MM.1S (cell line): ENCODE measurements around the gene TMEM178B.

Experiments used
- DNase-seq: peaks from one replicate; pipeline ENCODE4 v3.0.0-alpha.2; 2015
- H2AFZ ChIP-seq: fragments of 300-600 bp; sonication (generic); 2 replicates; pipeline ENCODE4 v1.6.0; 2016; ENCODE audit warnings: antibody characterized with exemption, low read length
- H3F3A ChIP-seq: fragments of 300-600 bp; sonication (generic); 2 replicates; pipeline ENCODE4 v1.6.1; 2016; ENCODE audit warnings: mild to moderate bottlenecking, antibody characterized with exemption, low read length, moderate library complexity, mixed read lengths; ENCODE audit not compliant: insufficient read depth
- H3K27ac ChIP-seq: fragments of 300-600 bp; sonication (generic); 2 replicates; pipeline ENCODE4 v1.5.1; 2016; ENCODE audit warnings: mild to moderate bottlenecking, low read length
- H3K27me3 ChIP-seq: fragments of 300-600 bp; sonication (generic); replicated peaks from 2 replicates; pipeline ENCODE4 v1.6.0; 2016; ENCODE audit warnings: low read length; ENCODE audit not compliant: insufficient read depth
- H3K36me3 ChIP-seq: fragments of 300-600 bp; sonication (generic); replicated peaks from 2 replicates; pipeline ENCODE4 v1.6.1; 2016; ENCODE audit warnings: mild to moderate bottlenecking, low read length, mixed read lengths; ENCODE audit not compliant: insufficient read depth
- H3K4me1 ChIP-seq: fragments of 300-600 bp; sonication (generic); 2 replicates; pipeline ENCODE4 v1.6.1; 2016; ENCODE audit warnings: low read length, mixed read lengths
- H3K4me2 ChIP-seq: fragments of 300-600 bp; sonication (generic); 2 replicates; pipeline ENCODE4 v1.6.0; 2016; ENCODE audit warnings: low read depth, low read length
- H3K4me3 ChIP-seq: fragments of 300-600 bp; sonication (generic); 2 replicates; pipeline ENCODE4 v1.5.1; 2016; ENCODE audit warnings: low read length, mixed read lengths
- H3K79me2 ChIP-seq: fragments of 300-600 bp; sonication (generic); 2 replicates; pipeline ENCODE4 v1.6.1; 2016; ENCODE audit warnings: mixed run types, low read length, mixed read lengths
- H3K9ac ChIP-seq: fragments of 300-600 bp; sonication (generic); 2 replicates; pipeline ENCODE4 v1.6.1; 2016; ENCODE audit warnings: low read length, mixed read lengths
- H3K9me2 ChIP-seq: fragments of 300-600 bp; sonication (generic); replicated peaks from 2 replicates; pipeline ENCODE4 v1.6.1; 2016; ENCODE audit warnings: mild to moderate bottlenecking, low read length, mixed read lengths; ENCODE audit not compliant: insufficient read depth
- H3K9me3 ChIP-seq: fragments of 300-600 bp; sonication (generic); replicated peaks from 2 replicates; pipeline ENCODE4 v1.6.1; 2016; ENCODE audit warnings: mild to moderate bottlenecking, low read length, mixed read lengths; ENCODE audit not compliant: insufficient read depth
- H4K20me1 ChIP-seq: fragments of 300-600 bp; sonication (generic); 2 replicates; pipeline ENCODE4 v1.6.1; 2016; ENCODE audit warnings: mild to moderate bottlenecking, low read length, moderate library complexity, mixed read lengths; ENCODE audit not compliant: insufficient read depth
- EZH2 ChIP-seq: fragments of 300-600 bp; sonication (generic); optimal IDR thresholded peaks from 2 replicates; pipeline ENCODE3; 2017; ENCODE audit warnings: low read depth, mild to moderate bottlenecking, antibody characterized with exemption, low read length, mixed read lengths
- EZH2phosphoT487 ChIP-seq: fragments of 300-600 bp; sonication (generic); IDR thresholded peaks from 2 replicates; pipeline ENCODE4 v1.6.1; 2018; ENCODE audit warnings: antibody characterized with exemption, low read length
- TF ChIP-seq, protein P1 (sequence below): fragments of 300-600 bp; sonication (generic); IDR thresholded peaks from 2 replicates; pipeline ENCODE4 v1.5.1; 2016; ENCODE audit warnings: antibody characterized with exemption, low read length, mixed read lengths

Gene TMEM178B

DNA sequence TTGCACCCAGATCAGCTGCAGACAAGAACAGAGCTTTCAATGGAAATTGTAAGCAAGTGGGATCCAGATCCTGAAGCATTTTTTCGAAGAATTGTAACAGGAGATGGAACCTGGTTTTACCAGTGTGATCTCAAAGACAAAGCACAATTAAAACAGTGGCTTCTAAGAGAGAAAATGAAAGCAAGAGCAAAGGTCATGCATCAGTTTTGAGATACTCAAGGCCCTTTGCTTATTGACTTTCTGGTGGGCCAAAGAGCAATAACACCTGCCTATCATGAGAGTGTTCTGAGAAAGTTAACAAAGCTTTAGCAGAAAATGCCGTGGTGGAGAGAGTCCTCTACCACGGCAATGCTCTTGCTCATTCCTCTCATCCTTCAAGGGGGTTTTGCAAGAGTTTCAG lies 194.8 kb downstream of the TMEM178B start:
- no peak for TF ChIP-seq EZH2phosphoT487
- no peak for TF ChIP-seq EZH2
- TF ChIP-seq, protein P1, sequence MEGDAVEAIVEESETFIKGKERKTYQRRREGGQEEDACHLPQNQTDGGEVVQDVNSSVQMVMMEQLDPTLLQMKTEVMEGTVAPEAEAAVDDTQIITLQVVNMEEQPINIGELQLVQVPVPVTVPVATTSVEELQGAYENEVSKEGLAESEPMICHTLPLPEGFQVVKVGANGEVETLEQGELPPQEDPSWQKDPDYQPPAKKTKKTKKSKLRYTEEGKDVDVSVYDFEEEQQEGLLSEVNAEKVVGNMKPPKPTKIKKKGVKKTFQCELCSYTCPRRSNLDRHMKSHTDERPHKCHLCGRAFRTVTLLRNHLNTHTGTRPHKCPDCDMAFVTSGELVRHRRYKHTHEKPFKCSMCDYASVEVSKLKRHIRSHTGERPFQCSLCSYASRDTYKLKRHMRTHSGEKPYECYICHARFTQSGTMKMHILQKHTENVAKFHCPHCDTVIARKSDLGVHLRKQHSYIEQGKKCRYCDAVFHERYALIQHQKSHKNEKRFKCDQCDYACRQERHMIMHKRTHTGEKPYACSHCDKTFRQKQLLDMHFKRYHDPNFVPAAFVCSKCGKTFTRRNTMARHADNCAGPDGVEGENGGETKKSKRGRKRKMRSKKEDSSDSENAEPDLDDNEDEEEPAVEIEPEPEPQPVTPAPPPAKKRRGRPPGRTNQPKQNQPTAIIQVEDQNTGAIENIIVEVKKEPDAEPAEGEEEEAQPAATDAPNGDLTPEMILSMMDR: no peak
- Histone ChIP-seq H3K27me3 (no peaks in the 10 kb centered on the region), H3K27ac (peak overlapping the region; percentile 26; the same call in 1 of the 2 replicates), H3F3A (peaks cover 6% of the 10 kb centered on the region), H3K9me2 (no peaks in the 10 kb centered on the region), H3K4me3 (0 out of 2 replicates have a peak overlapping the region, but pooled peaks have one; percentile 1), H3K4me1 (peaks cover 17% of the 10 kb centered on the region), H3K4me2 (peak overlapping the region; percentile 37), H3K36me3 (no peaks in the 10 kb centered on the region), H2AFZ (peak overlapping the region; percentile 32; the same call in 1 of the 2 replicates), H3K9ac (no peak overlapping the region; the same call in 1 of the 2 replicates), H4K20me1 (no peaks in the 10 kb centered on the region), H3K9me3 (no peaks in the 10 kb centered on the region), H3K79me2 (no peaks in the 10 kb centered on the region)
- DNase-seq: peak; percentile 84

GRCh38 chr7:141271451-141271850 lies 197.6 kb downstream of the TMEM178B start:
- Histone ChIP-seq H3K27me3 (no peaks in the 10 kb centered on the region), H3K27ac (no peak overlapping the region), H3K9me3 (no peaks in the 10 kb centered on the region), H2AFZ (no peak overlapping the region), H3F3A (peaks cover 6% of the 10 kb centered on the region), H3K9ac (no peak overlapping the region), H3K36me3 (no peaks in the 10 kb centered on the region), H3K4me2 (no peak overlapping the region), H3K4me1 (peaks cover 17% of the 10 kb centered on the region), H4K20me1 (no peaks in the 10 kb centered on the region), H3K79me2 (no peaks in the 10 kb centered on the region), H3K9me2 (no peaks in the 10 kb centered on the region), H3K4me3 (no peak overlapping the region)
- TF ChIP-seq EZH2: no peak
- TF ChIP-seq, protein P1: no peak
- no peak for TF ChIP-seq EZH2phosphoT487
- no peak for DNase-seq

GRCh38 chr7:141272417-141272816 lies 198.6 kb downstream of the TMEM178B start:
- H3K9me2 ChIP-seq: no peaks in the 10 kb centered on the region
- H3K9me3 ChIP-seq: no peaks in the 10 kb centered on the region
- H2AFZ ChIP-seq: no peak overlapping the region
- no peak for TF ChIP-seq EZH2
- no peak for TF ChIP-seq EZH2phosphoT487
- TF ChIP-seq, protein P1: no peak
- no peak overlapping the region for H3K27ac ChIP-seq
- no peaks in the 10 kb centered on the region for H4K20me1 ChIP-seq
- no peaks in the 10 kb centered on the region for H3K79me2 ChIP-seq
- no peaks in the 10 kb centered on the region for H3K27me3 ChIP-seq
- no peaks in the 10 kb centered on the region for H3K36me3 ChIP-seq
- peaks cover 17% of the 10 kb centered on the region for H3K4me1 ChIP-seq
- no peak overlapping the region for H3K9ac ChIP-seq
- no peak overlapping the region for H3K4me3 ChIP-seq
- DNase-seq: no peak
- peaks cover 6% of the 10 kb centered on the region for H3F3A ChIP-seq
- H3K4me2 ChIP-seq: no peak overlapping the region
